Astrocyte of the spinal cord (primary cell): ENCODE data around the gene ARMH1.

ENCODE experiments used
- DNase-seq: peaks from one replicate; pipeline ENCODE4 v3.0.0; 2011; ENCODE audit warnings: low read depth, low spot score
- H3K4me3 ChIP-seq: 2 replicates; pipeline ENCODE4 v1.5.1; 2011; ENCODE audit warnings: low read depth, mild to moderate bottlenecking, low read length, moderate library complexity
- CTCF ChIP-seq: IDR thresholded peaks from 2 replicates; pipeline ENCODE4 v1.5.1; 2012; ENCODE audit warnings: low read depth, mild to moderate bottlenecking, low read length, inconsistent platforms
- in situ Hi-C: cut with HindIII; loops from 2 replicates; pipeline ENCODE4 v1.10.0; 2017; ENCODE audit warnings: low sequenced_read_pairs

ARMH1 gene

GRCh38 chr1:44640200-44640853 lies 34.2 kb upstream of the ARMH1 start:
- TF ChIP-seq CTCF: no peak
- in situ Hi-C loops: no loop called here
- H3K4me3 ChIP-seq: no peak overlapping the region
- no peak for DNase-seq

GRCh38 chr1:44641126-44642102 lies 33.1 kb upstream of the ARMH1 start:
- no peak for TF ChIP-seq CTCF
- no peak for DNase-seq
- no peak overlapping the region for H3K4me3 ChIP-seq
- in situ Hi-C loops: no loop called here

- in situ Hi-C loops: no loop called here
- H3K4me3 ChIP-seq: no peak overlapping the region
- no peak for TF ChIP-seq CTCF
- DNase-seq: no peak
Observed at GRCh38 chr1:44642255-44642654, 32.3 kb upstream of the ARMH1 start.

GRCh38 chr1:44642925-44643324 lies 31.6 kb upstream of the ARMH1 start:
- DNase-seq: no peak
- H3K4me3 ChIP-seq: no peak overlapping the region
- in situ Hi-C loops: no loop called here
- TF ChIP-seq CTCF: no peak

- in situ Hi-C loops: no loop called here
- no peak for TF ChIP-seq CTCF
- peak; percentile 24 for DNase-seq
- H3K4me3 ChIP-seq: no peak overlapping the region
Observed at GRCh38 chr1:44643721-44644334, 30.7 kb upstream of the ARMH1 start.

- no peak overlapping the region for H3K4me3 ChIP-seq
- in situ Hi-C loops: no loop called here
- TF ChIP-seq CTCF: no peak
- DNase-seq: no peak
Observed at GRCh38 chr1:44644806-44645205, 29.7 kb upstream of the ARMH1 start.
